ENCODE results near the gene TMC8.

The TMC8 gene

GRCh38 chr17:78106211-78106610 lies 24.4 kb upstream of the TMC8 start:
- Histone ChIP-seq H3K27ac (ENCODE audit: extremely low read depth, low read depth, low read length) (no peak overlapping the region), H3K4me1 (ENCODE audit: control insufficient read depth, insufficient read depth, low read length) (no peaks in the 10 kb centered on the region; the same call in 1 of the 2 replicates), H3K36me3 (ENCODE audit: control insufficient read depth in 2 of 2, insufficient read depth in 1 of 2, low read length in 2 of 2) (peaks cover 3 to 35% of the 10 kb centered on the region in 2 experiments), H3K9me3 (ENCODE audit: control insufficient read depth, insufficient read depth, low read depth, low read length) (no peaks in the 10 kb centered on the region), H3K4me3 (ENCODE audit: low read depth, low read length) (no peak overlapping the region)
- no peak for TF ChIP-seq INSM2 (tag by site-specific recombination; IDR thresholded peaks at IDR 0.05)
- no peak for TF ChIP-seq KLF16 (tag by site-specific recombination; IDR thresholded peaks at IDR 0.05)
- TF ChIP-seq GLIS2 (tag by site-specific recombination; IDR thresholded peaks at IDR 0.05) = no peak
- TF ChIP-seq SP3 (tag by site-specific recombination; IDR thresholded peaks at IDR 0.05) = no peak
- no peak for TF ChIP-seq FEZF1 (tag by site-specific recombination; IDR thresholded peaks at IDR 0.05)
- TF ChIP-seq ZNF433 (tag by site-specific recombination; IDR thresholded peaks at IDR 0.05; ENCODE audit: low read depth) = no peak
- TF ChIP-seq ZNF175 (tag by site-specific recombination; IDR thresholded peaks at IDR 0.05) = no peak
- TF ChIP-seq, protein P1, sequence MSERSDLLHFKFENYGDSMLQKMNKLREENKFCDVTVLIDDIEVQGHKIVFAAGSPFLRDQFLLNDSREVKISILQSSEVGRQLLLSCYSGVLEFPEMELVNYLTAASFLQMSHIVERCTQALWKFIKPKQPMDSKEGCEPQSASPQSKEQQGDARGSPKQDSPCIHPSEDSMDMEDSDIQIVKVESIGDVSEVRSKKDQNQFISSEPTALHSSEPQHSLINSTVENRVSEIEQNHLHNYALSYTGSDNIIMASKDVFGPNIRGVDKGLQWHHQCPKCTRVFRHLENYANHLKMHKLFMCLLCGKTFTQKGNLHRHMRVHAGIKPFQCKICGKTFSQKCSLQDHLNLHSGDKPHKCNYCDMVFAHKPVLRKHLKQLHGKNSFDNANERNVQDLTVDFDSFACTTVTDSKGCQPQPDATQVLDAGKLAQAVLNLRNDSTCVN (tag by site-specific recombination; optimal IDR thresholded peaks at IDR 0.05) = no peak
- TF ChIP-seq ZNF777 (tag by site-specific recombination; IDR thresholded peaks at IDR 0.05; ENCODE audit: borderline replicate concordance) = no peak
- no peak for TF ChIP-seq ZNF302 (tag by site-specific recombination; IDR thresholded peaks at IDR 0.05; ENCODE audit: low read depth)
- TF ChIP-seq RBAK (tag by site-specific recombination; IDR thresholded peaks at IDR 0.05) = no peak
- TF ChIP-seq, protein P2, sequence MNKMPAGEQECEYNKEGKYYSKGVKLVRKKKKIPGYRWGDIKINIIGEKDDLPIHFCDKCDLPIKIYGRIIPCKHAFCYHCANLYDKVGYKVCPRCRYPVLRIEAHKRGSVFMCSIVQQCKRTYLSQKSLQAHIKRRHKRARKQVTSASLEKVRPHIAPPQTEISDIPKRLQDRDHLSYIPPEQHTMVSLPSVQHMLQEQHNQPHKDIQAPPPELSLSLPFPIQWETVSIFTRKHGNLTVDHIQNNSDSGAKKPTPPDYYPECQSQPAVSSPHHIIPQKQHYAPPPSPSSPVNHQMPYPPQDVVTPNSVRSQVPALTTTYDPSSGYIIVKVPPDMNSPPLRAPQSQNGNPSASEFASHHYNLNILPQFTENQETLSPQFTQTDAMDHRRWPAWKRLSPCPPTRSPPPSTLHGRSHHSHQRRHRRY (tag by site-specific recombination; IDR thresholded peaks at IDR 0.05) = no peak
- no peak for TF ChIP-seq ZNF335 (tag by site-specific recombination; conservative IDR thresholded peaks at IDR 0.05)
- TF ChIP-seq, protein P3, sequence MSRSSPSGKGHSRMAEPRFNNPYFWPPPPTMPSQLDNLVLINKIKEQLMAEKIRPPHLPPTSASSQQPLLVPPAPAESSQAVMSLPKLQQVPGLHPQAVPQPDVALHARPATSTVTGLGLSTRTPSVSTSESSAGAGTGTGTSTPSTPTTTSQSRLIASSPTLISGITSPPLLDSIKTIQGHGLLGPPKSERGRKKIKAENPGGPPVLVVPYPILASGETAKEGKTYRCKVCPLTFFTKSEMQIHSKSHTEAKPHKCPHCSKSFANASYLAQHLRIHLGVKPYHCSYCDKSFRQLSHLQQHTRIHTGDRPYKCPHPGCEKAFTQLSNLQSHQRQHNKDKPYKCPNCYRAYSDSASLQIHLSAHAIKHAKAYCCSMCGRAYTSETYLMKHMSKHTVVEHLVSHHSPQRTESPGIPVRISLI (tag by site-specific recombination; IDR thresholded peaks at IDR 0.05) = no peak
- no peak for TF ChIP-seq ZNF311 (tag by site-specific recombination; IDR thresholded peaks at IDR 0.05; ENCODE audit: borderline replicate concordance)
- no peak for TF ChIP-seq HIC1 (tag by site-specific recombination; IDR thresholded peaks at IDR 0.05)
- TF ChIP-seq ZNF792 (tag by site-specific recombination; IDR thresholded peaks at IDR 0.05) = no peak
- no peak for TF ChIP-seq ZEB2 (tag by site-specific recombination; IDR thresholded peaks at IDR 0.05)
- ChIA-PET CTCF (interaction anchor here (0.6 to 0.7 kb wide), 2 partner anchors 9 to 21 kb away, joined by 3 to 5 read pairs; no protein-coding TSS in a partner anchor), POLR2A (interaction anchor here (1.0 kb wide), 1 partner anchor 9 kb away, joined by 5 read pairs; no protein-coding TSS in a partner anchor)

DNA sequence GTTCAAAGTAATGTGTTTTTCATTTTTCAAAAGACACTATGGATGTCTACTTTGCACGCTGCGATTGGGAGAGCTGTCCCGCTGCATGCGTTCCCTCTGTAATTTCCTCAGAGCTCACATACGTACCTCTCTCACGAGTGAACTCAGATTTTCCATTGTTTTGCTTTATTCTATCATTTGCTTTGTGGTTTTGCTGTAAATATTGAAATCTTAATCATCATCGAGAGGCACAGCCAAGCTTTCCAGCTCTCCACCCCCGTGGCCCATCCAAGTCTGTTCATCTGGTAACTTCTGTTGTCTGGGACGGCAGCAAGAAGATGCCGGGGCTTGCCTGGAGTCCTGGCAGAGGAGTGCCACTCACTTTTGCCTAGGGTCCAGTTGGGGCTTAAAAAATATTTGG lies 23.1 kb upstream of the TMC8 start:
- ChIA-PET CTCF (interaction anchor here (0.7 to 1.0 kb wide), 2 partner anchors 16 to 116 kb away, joined by 4 to 8 read pairs; no protein-coding TSS in a partner anchor), POLR2A (no interaction called here)
- Histone ChIP-seq H3K27ac (ENCODE audit: extremely low read depth, low read depth, low read length) (no peak overlapping the region), H3K4me1 (ENCODE audit: control insufficient read depth, insufficient read depth, low read length) (no peaks in the 10 kb centered on the region; the same call in 1 of the 2 replicates), H3K9me3 (ENCODE audit: control insufficient read depth, insufficient read depth, low read depth, low read length) (no peaks in the 10 kb centered on the region), H3K4me3 (ENCODE audit: low read depth, low read length) (no peak overlapping the region), H3K36me3 (ENCODE audit: control insufficient read depth in 2 of 2, insufficient read depth in 1 of 2, low read length in 2 of 2) (peaks cover 3 to 24% of the 10 kb centered on the region in 2 experiments)
- TF ChIP-seq ZNF664 (tag by site-specific recombination; IDR thresholded peaks at IDR 0.05) (no peak), ZNF37A (tag by site-specific recombination; IDR thresholded peaks at IDR 0.05) (no peak), ZBTB1 (tag by site-specific recombination; IDR thresholded peaks at IDR 0.05) (no peak), ZNF571 (tag by site-specific recombination; IDR thresholded peaks at IDR 0.05) (no peak), ZNF701 (tag by site-specific recombination; IDR thresholded peaks at IDR 0.05) (no peak), ZNF24 (tag by site-specific recombination; IDR thresholded peaks at IDR 0.05) (no peak), ZNF174 (tag by site-specific recombination; IDR thresholded peaks at IDR 0.05) (no peak), ZNF544 (tag by site-specific recombination; IDR thresholded peaks at IDR 0.05) (no peak)
